Measurements from ENCODE around the gene PLEKHA7.

PLEKHA7 gene

GRCh38 chr11:16737818-16738192 lies 276.4 kb downstream of the PLEKHA7 start:
- no peak for DNase-seq (ENCODE audit: low spot score)
